Esophagus muscularis mucosa (tissue), 4 donors: ENCODE results near the gene EIF2A. TPM values are rescaled to one million over a fixed set of nuclear protein-coding genes. Genes with fewer than 3 reads are reported as not detected.
"Not testable (repeated sequence)": the region's sequence is repeated elsewhere in the genome, so short reads cannot be mapped to it uniquely, and the experiment has no call there.

Source experiments
- DNase-seq: peaks from one replicate; pipeline ENCODE4 v3.0.0-alpha.2; 2017; ENCODE audit errors: extremely low spot score
- H3K27ac ChIP-seq, 4 donors: fragments of 200-600 bp; sonication (generic); replicated peaks in 1 of 4; 1 replicate in 3 of 4; 2 replicates in 1 of 4; pipeline ENCODE4 v1.5.1; 2016 to 2019; ENCODE audit warnings: mild to moderate bottlenecking in 1 of 4
- H3K27me3 ChIP-seq, 4 donors: fragments of 200-600 bp; sonication (generic); one replicate each; pipeline versions ENCODE4 v1.5.1 to v1.6.0; 2016 to 2019
- H3K36me3 ChIP-seq, 4 donors: fragments of 200-600 bp; sonication (generic); one replicate each; pipeline ENCODE4 v1.5.1; 2016 to 2019
- H3K4me1 ChIP-seq, 4 donors: fragments of 200-600 bp; sonication (generic); one replicate each; pipeline ENCODE4 v1.5.1; 2016 to 2019
- H3K4me3 ChIP-seq, 4 donors: fragments of 200-600 bp; sonication (generic); 1 replicate in 2 of 4; 2 replicates in 2 of 4; pipeline ENCODE4 v1.5.1; 2016 to 2019; ENCODE audit warnings: mild to moderate bottlenecking in 4 of 4, moderate library complexity in 1 of 4
- H3K9me3 ChIP-seq, 4 donors: fragments of 200-600 bp; sonication (generic); 1 replicate in 3 of 4; 2 replicates in 1 of 4; pipeline ENCODE4 v1.5.1; 2016 to 2019
- CTCF ChIP-seq, 3 experiments: fragments of 200-600 bp in 2 of 3; fragments of 450-650 bp in 1 of 3; sonication (generic) in 2 of 3; IDR thresholded peaks; one replicate each; pipeline ENCODE4 v1.5.1; 2017 to 2019; ENCODE audit warnings: antibody characterized with exemption in 3 of 3, mild to moderate bottlenecking in 2 of 3, moderate library complexity in 1 of 3
- EP300 ChIP-seq: sonication (generic); formaldehyde crosslinking; IDR thresholded peaks from one replicate; pipeline ENCODE4 v1.6.1; 2017; ENCODE audit warnings: antibody characterized with exemption
- POLR2A ChIP-seq: fragments of 450-650 bp; IDR thresholded peaks from one replicate; pipeline ENCODE4 v1.6.1; 2017; ENCODE audit warnings: antibody characterized with exemption, moderate library complexity, mild to moderate bottlenecking, low read depth
- POLR2AphosphoS5 ChIP-seq, 2 donors: sonication (generic); formaldehyde crosslinking; IDR thresholded peaks; one replicate each; pipeline ENCODE4 v1.6.1; 2017; ENCODE audit warnings: antibody characterized with exemption in 2 of 2
- WGBS: methylation state at CpG from one replicate; pipeline ENCODE4 v1.1.5; 2018; 5-methylcytosine and 5-hydroxymethylcytosine counted together
- intact Hi-C: fragments of 100-400 bp; cut with DNase I; formaldehyde crosslinking; loops from one replicate; pipeline ENCODE4 v1.15.1; 2023
- total RNA-seq, 4 donors: library from RNA; depleted of rRNA; stranded (reverse); fragments of >200 nt; gene quantifications; one replicate each; pipeline versions ENCODE4 v1.1.0 to v1.2.1, GENCODE V29; 2016

EIF2A gene
- 100 to 1,000 TPM; 113 to 176 (median 154) TPM for total RNA-seq

GRCh38 chr3:150546226-150547044 is at the start of gene EIF2A, which contains the start of gene SERP1:
Gene EIF2A (plus strand): TSS chr3:150546787. CDS start chr3:150546803, 16 bp downstream.
Gene SERP1 (minus strand): TSS chr3:150546496. CDS start chr3:150546135, 361 bp downstream.
- peaks cover 19 to 51% (median 43%) of the 10 kb centered on the region in 4 donors for H3K4me1 ChIP-seq
- 2% methylated on average over 16 of the region's 86 CpGs for WGBS

GRCh38 chr3:150497956-150498355 is 48.6 kb upstream of the EIF2A start:
- TF ChIP-seq CTCF (IDR thresholded peaks at IDR 0.05) (no peak), POLR2AphosphoS5 (IDR thresholded peaks at IDR 0.05) (no peak), EP300 (no peak), POLR2A (no peak)
- H3K4me1 ChIP-seq, result no peaks in the 10 kb centered on the region
- H3K27me3 ChIP-seq, result no peaks in the 10 kb centered on the region
- H3K9me3 ChIP-seq, result no peaks in the 10 kb centered on the region
- 66% methylated on average over 2 of the region's 2 CpGs for WGBS
- no peak for DNase-seq
- intact Hi-C loops, result loop anchor here (5.0 to 10.0 kb wide), 2 partner anchors 211 to 523 kb away; partner anchors contain the start of gene PFN2
- no peak overlapping the region for H3K4me3 ChIP-seq
- no peak overlapping the region for H3K27ac ChIP-seq
- H3K36me3 ChIP-seq, result no peaks in the 10 kb centered on the region

More at GRCh38 chr3:150546226-150547044, at the start of gene EIF2A, which contains the start of gene SERP1:
- H3K27me3 ChIP-seq, result no peaks in the 10 kb centered on the region
- peak within 1 kb of the TSS; percentile 72 to 95 (median 91) for H3K4me3 ChIP-seq
- DNase-seq, result peak; percentile 99
- no peaks in the 10 kb centered on the region for H3K9me3 ChIP-seq
- H3K27ac ChIP-seq, result peak within 1 kb of the TSS; percentile 97 to 100 (median 98)
- H3K36me3 ChIP-seq, result peaks cover 0 to 25% (median 18%) of the 10 kb centered on the region in 4 donors
- TF ChIP-seq CTCF (IDR thresholded peaks at IDR 0.05) (peak in 1 of 3 experiments; percentile 3), EP300 (no peak), POLR2A (peak; percentile 93), POLR2AphosphoS5 (IDR thresholded peaks at IDR 0.05) (peak; percentile 99)
- intact Hi-C loops, result loop anchor here (2.0 to 5.0 kb wide), 2 partner anchors 56 to 136 kb away; partner anchors contain the start of gene SELENOT

GRCh38 chr3:150500960-150501359 is 45.6 kb upstream of the EIF2A start:
- DNase-seq, H3K27me3 ChIP-seq, H3K4me1 ChIP-seq, intact Hi-C loops, H3K4me3 ChIP-seq, H3K9me3 ChIP-seq, H3K36me3 ChIP-seq, H3K27ac ChIP-seq: not testable (repeated sequence)
- WGBS, result 100% methylated on average over 1 of the region's 1 CpG

GRCh38 chr3:150503402-150504099 is 43.0 kb upstream of the EIF2A start:
- no peak for TF ChIP-seq POLR2AphosphoS5 (IDR thresholded peaks at IDR 0.05)
- no peak for TF ChIP-seq EP300
- no peak for TF ChIP-seq CTCF (IDR thresholded peaks at IDR 0.05)
- TF ChIP-seq POLR2A, result no peak
- H3K9me3 ChIP-seq, result no peaks in the 10 kb centered on the region
- no peaks in the 10 kb centered on the region for H3K4me1 ChIP-seq
- DNase-seq, result no peak
- H3K27me3 ChIP-seq, result no peaks in the 10 kb centered on the region
- no peak overlapping the region for H3K4me3 ChIP-seq
- intact Hi-C loops, result no loop called here
- WGBS, result 93% methylated on average over 5 of the region's 5 CpGs
- H3K36me3 ChIP-seq, result no peaks in the 10 kb centered on the region
- H3K27ac ChIP-seq, result no peak overlapping the region

- H3K27me3 ChIP-seq, result no peaks in the 10 kb centered on the region
- TF ChIP-seq EP300 (no peak), POLR2AphosphoS5 (IDR thresholded peaks at IDR 0.05) (no peak), CTCF (IDR thresholded peaks at IDR 0.05) (no peak), POLR2A (no peak)
Measured at GRCh38 chr3:150504483-150504882, 42.1 kb upstream of the EIF2A start.

More at GRCh38 chr3:150504483-150504882, 42.1 kb upstream of the EIF2A start:
- Histone ChIP-seq H3K4me1 (no peaks in the 10 kb centered on the region), H3K4me3 (no peak overlapping the region), H3K9me3 (no peaks in the 10 kb centered on the region), H3K36me3 (no peaks in the 10 kb centered on the region), H3K27ac (no peak overlapping the region)
- no peak for DNase-seq
- 87% methylated on average over 3 of the region's 3 CpGs for WGBS
- intact Hi-C loops, result no loop called here
